ENCODE measurements around the gene TDRD7.

GRCh38 chr9:97508852-97509251 is 97.0 kb downstream of the TDRD7 start:
- TF ChIP-seq POLR2A (IDR thresholded peaks at IDR 0.05; ENCODE audit: low read depth, low read length) (no peak), TAF1 (IDR thresholded peaks at IDR 0.05; ENCODE audit: borderline replicate concordance, low read depth, low read length) (no peak)
